Stimulated activated CD8-positive, alpha-beta memory T cell treated with anti-CD3 and anti-CD28 coated beads, Interleukin-7, amount 100 ng/mL, for 48 hours (primary cell): Measurements from ENCODE around the gene TIFAB.
A peak's percentile ranks its signal among the peaks of the same experiment; 100 is the strongest.

Experiments
- DNase-seq, 2 donors: peaks; one replicate each; pipeline ENCODE4 v3.0.0-alpha.2; 2020; ENCODE audit warnings: low read depth in 1 of 2; ENCODE audit errors: extremely low read depth in 1 of 2

Gene TIFAB

GRCh38 chr5:135460246-135461033 lies 8.3 kb upstream of the TIFAB start:
- no peak for DNase-seq

- no peak for DNase-seq
Measured at GRCh38 chr5:135458921-135459331, 6.8 kb upstream of the TIFAB start.

GRCh38 chr5:135458356-135458755 lies 6.2 kb upstream of the TIFAB start:
- no peak for DNase-seq

GRCh38 chr5:135457424-135458071 lies 5.4 kb upstream of the TIFAB start:
- peak; percentile 19 to 29 for DNase-seq

- no peak for DNase-seq
Measured at GRCh38 chr5:135456238-135457099, 4.3 kb upstream of the TIFAB start.

- DNase-seq: no peak
Measured at GRCh38 chr5:135455876-135456237, 3.7 kb upstream of the TIFAB start.

- no peak for DNase-seq
Measured at GRCh38 chr5:135454946-135455345, 2.8 kb upstream of the TIFAB start.

- no peak for DNase-seq
Measured at GRCh38 chr5:135453613-135454012, 1.5 kb upstream of the TIFAB start.

- DNase-seq: no peak
Measured at GRCh38 chr5:135451581-135452320, 400 bp downstream of the TIFAB start.

GRCh38 chr5:135450952-135451351 lies 1.2 kb downstream of the TIFAB start:
- no peak for DNase-seq

- DNase-seq: no peak
Measured at GRCh38 chr5:135450336-135450735, 1.8 kb downstream of the TIFAB start.

- no peak for DNase-seq
Measured at GRCh38 chr5:135449644-135450043, 2.5 kb downstream of the TIFAB start.

GRCh38 chr5:135448791-135449507 lies 3.2 kb downstream of the TIFAB start:
- no peak for DNase-seq

GRCh38 chr5:135448071-135448739 lies 3.9 kb downstream of the TIFAB start:
- DNase-seq: no peak

- no peak for DNase-seq
Measured at GRCh38 chr5:135447298-135447929, 4.7 kb downstream of the TIFAB start, which contains the start of gene DCANP1. Gene DCANP1, minus strand, starts transcription at chr5:135447348. Its CDS starts 240 bp downstream, at chr5:135447108.

GRCh38 chr5:135446615-135447014 lies 5.5 kb downstream of the TIFAB start:
- DNase-seq: no peak

GRCh38 chr5:135446206-135446605 lies 5.9 kb downstream of the TIFAB start:
- no peak for DNase-seq

GRCh38 chr5:135445306-135445985 lies 6.7 kb downstream of the TIFAB start:
- DNase-seq: no peak

- DNase-seq: no peak
Measured at GRCh38 chr5:135444881-135445280, 7.3 kb downstream of the TIFAB start.
